ENCODE data around the gene KPNA6. TPM values are rescaled to one million over a fixed set of nuclear protein-coding genes. Genes with fewer than 3 reads are reported as not detected.
"Not testable (repeated sequence)": the region's sequence is repeated elsewhere in the genome, so short reads cannot be mapped to it uniquely, and the experiment has no call there.

KPNA6 gene
- total RNA-seq, 1 donor from 2014 or later = 24.2 TPM

DNA sequence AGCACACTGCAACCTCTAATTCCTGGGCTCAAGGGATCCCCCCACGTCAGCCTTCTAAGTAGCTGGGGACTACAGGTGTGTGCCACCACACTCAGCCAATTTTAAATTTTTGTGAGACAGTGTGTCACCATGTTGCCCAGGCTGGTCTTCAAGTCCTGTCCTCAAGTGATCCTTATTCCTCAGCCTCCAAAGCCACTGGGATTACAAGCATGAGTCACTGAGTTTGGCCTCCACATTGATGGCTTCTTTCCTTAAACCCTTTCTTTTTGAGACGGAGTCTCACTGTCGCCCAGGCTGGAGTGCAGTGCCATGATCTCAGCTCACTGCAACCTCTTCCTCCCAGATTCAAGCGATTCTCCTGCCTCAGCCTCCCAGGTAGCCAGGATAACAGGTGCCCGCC is 7.6 kb downstream of the KPNA6 start:
- no peaks in the 10 kb centered on the region for H3K27me3 ChIP-seq (ENCODE audit: control insufficient read depth, insufficient read depth, low read length)
- H3K36me3 ChIP-seq (ENCODE audit: control insufficient read depth, insufficient read depth, low read length) = no peaks in the 10 kb centered on the region
- no peak for FAIRE-seq

DNA sequence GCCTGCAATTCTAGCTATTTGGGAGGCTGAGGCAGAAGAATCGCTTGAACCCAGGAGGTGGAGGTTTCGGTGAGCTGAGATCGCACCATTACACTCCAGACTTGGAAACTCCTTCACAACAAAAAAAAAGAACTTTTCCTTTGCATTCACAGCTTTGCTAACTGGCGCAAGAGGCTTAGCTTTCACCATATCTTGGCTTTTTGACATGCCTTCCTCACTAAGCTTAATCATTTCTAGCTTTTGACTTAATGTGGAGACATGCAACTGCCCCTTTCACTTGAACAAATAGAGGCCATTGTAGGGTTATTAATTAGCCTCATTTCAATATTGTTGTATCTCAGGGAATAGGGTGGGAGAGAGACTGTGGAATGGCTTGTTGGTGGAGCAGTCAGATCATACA is 8.7 kb downstream of the KPNA6 start:
- H3K36me3 ChIP-seq (ENCODE audit: control insufficient read depth, insufficient read depth, low read length) = no peaks in the 10 kb centered on the region
- FAIRE-seq = no peak
- DNase-seq (ENCODE audit: low read depth) = no peak
- H3K4me3 ChIP-seq (ENCODE audit: low read depth, low read length) = no peak overlapping the region
- TF ChIP-seq, protein P1, sequence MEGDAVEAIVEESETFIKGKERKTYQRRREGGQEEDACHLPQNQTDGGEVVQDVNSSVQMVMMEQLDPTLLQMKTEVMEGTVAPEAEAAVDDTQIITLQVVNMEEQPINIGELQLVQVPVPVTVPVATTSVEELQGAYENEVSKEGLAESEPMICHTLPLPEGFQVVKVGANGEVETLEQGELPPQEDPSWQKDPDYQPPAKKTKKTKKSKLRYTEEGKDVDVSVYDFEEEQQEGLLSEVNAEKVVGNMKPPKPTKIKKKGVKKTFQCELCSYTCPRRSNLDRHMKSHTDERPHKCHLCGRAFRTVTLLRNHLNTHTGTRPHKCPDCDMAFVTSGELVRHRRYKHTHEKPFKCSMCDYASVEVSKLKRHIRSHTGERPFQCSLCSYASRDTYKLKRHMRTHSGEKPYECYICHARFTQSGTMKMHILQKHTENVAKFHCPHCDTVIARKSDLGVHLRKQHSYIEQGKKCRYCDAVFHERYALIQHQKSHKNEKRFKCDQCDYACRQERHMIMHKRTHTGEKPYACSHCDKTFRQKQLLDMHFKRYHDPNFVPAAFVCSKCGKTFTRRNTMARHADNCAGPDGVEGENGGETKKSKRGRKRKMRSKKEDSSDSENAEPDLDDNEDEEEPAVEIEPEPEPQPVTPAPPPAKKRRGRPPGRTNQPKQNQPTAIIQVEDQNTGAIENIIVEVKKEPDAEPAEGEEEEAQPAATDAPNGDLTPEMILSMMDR (IDR thresholded peaks at IDR 0.05; ENCODE audit: insufficient read depth, low read length, severe bottlenecking) = no peak
- H3K27me3 ChIP-seq (ENCODE audit: control insufficient read depth, insufficient read depth, low read length) = no peaks in the 10 kb centered on the region

More for the DNA sequence above, 7.6 kb downstream of the KPNA6 start:
- DNase-seq (ENCODE audit: low read depth) = no peak
- no peak overlapping the region for H3K4me3 ChIP-seq (ENCODE audit: low read depth, low read length)
- TF ChIP-seq, protein P1 (IDR thresholded peaks at IDR 0.05; ENCODE audit: insufficient read depth, low read length, severe bottlenecking) = no peak

DNA sequence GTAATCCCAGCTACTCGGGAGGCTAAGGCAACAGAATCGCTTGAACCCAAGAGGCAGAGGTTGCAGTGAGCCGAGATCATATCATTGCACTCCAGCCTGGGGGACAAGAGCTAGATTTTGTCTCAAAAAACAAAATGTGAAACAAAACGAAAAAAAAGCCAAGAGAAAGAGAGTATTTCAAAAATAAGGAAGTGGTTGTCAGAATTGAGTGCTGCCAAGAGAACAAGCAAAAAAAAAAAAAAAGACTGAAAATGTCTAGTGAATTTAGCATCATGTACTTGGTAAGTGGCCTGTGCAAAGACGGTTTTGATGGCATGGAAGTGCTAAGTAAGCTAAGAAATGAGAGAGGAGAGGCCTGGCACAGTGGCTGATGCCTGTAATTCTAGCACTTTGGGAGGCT is 14.3 kb downstream of the KPNA6 start:
- TF ChIP-seq, protein P1 (IDR thresholded peaks at IDR 0.05; ENCODE audit: insufficient read depth, low read length, severe bottlenecking) = no peak
- DNase-seq (ENCODE audit: low read depth) (no peak), FAIRE-seq (no peak)

DNA sequence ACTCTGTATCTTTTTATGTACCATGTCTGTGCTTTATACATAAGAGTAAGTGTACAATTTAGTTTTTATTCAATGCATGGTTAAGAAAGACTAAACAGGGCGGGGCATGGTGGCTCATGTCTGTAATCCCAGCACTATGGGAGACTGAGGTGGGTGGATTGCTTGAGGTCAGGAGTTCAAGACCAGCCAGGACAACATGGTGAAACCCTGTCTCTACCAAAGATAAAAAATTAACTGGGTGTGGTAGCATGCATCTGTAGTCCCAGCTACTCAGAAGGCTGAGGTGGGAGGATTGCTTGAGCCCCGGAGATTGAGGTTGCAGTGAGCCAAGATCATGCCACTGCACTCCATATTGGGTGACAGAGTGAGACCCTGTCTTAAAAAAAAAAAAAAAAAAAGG is 15.5 kb downstream of the KPNA6 start:
- H3K27me3 ChIP-seq (ENCODE audit: control insufficient read depth, insufficient read depth, low read length); FAIRE-seq; H3K36me3 ChIP-seq (ENCODE audit: control insufficient read depth, insufficient read depth, low read length); DNase-seq (ENCODE audit: low read depth); H3K4me3 ChIP-seq (ENCODE audit: low read depth, low read length): not testable (repeated sequence)

More for the DNA sequence above, 14.3 kb downstream of the KPNA6 start:
- Histone ChIP-seq H3K4me3 (ENCODE audit: low read depth, low read length) (no peak overlapping the region), H3K27me3 (ENCODE audit: control insufficient read depth, insufficient read depth, low read length) (no peaks in the 10 kb centered on the region), H3K36me3 (ENCODE audit: control insufficient read depth, insufficient read depth, low read length) (no peaks in the 10 kb centered on the region)

DNA sequence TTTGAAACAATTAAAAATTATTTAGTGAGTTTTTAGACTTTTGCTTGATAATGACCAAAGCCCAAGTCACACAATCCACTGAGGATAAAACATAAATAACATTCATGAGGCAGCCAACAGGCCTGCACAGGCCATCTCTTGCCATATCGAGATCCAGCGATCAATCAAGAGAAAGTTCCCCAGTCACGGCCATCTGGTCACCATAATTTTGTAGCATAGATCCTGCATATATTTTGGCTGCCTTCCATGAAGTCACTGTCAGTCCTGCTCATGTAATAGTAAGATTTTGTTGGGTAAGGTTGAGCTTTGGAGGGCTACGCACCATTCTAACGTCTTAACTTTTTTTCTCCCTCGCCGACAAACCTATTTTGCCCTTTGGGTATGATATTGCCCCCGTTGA is 17.5 kb downstream of the KPNA6 start:
- TF ChIP-seq, protein P1 (IDR thresholded peaks at IDR 0.05; ENCODE audit: insufficient read depth, low read length, severe bottlenecking) = no peak
- Histone ChIP-seq H3K36me3 (ENCODE audit: control insufficient read depth, insufficient read depth, low read length) (no peaks in the 10 kb centered on the region), H3K4me3 (ENCODE audit: low read depth, low read length) (no peak overlapping the region), H3K27me3 (ENCODE audit: control insufficient read depth, insufficient read depth, low read length) (no peaks in the 10 kb centered on the region)
- DNase-seq (ENCODE audit: low read depth) (no peak), FAIRE-seq (no peak)

DNA sequence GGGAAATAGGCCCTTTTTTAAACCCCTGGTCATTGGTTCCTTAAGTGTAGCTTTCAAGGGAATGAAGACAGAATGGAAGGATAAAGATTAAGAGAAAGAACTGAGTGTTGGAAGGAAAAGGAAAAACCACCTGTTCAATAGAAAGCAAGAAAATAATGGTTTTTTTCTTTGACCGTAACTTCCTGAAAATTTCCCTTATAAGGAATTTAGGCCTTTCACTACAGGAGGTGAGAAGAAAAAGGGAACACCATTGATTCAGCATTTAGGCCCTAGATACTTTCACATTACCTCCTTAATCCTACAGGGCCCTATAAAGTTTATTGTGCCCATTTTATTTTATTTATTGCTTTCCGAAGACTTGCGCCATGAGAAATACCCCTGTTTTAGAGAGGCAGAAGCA is 18.9 kb downstream of the KPNA6 start:
- Histone ChIP-seq H3K36me3 (ENCODE audit: control insufficient read depth, insufficient read depth, low read length) (peaks cover 1% of the 10 kb centered on the region), H3K27me3 (ENCODE audit: control insufficient read depth, insufficient read depth, low read length) (no peaks in the 10 kb centered on the region), H3K4me3 (ENCODE audit: low read depth, low read length) (no peak overlapping the region)
- FAIRE-seq (no peak), DNase-seq (ENCODE audit: low read depth) (no peak)
- TF ChIP-seq, protein P1 (IDR thresholded peaks at IDR 0.05; ENCODE audit: insufficient read depth, low read length, severe bottlenecking) = no peak

Measured in bronchial epithelial cell (primary cell).